DMS79 treated with DMSO at 0.1 percent for 48 hours (cell line): Measurements from ENCODE around the gene HCK.

Source experiments
- DNase-seq: peaks from one replicate; lab custom pipeline; 2025; lab: John Stamatoyannopoulos, UW

Gene HCK

DNA sequence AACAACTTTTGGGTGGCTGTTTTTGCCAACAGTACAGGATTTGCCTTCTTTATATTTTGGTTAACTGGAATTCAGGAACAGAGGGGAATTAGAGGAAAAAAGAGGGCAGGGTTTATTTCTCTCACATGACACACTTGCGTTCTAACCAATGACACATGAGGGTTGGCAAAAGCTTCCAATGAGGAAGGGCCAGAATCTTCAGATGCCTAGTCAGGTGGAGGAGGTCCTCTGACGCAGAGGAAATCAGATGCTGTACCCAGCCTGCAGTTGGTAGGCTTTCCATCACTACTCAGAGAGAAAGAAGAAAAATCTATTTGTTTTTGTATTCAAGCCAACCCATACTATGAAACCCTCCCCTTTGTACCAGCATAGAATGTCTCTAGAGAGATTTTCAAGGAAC lies 78.3 kb downstream of the HCK start:
- no peak for DNase-seq

DNA sequence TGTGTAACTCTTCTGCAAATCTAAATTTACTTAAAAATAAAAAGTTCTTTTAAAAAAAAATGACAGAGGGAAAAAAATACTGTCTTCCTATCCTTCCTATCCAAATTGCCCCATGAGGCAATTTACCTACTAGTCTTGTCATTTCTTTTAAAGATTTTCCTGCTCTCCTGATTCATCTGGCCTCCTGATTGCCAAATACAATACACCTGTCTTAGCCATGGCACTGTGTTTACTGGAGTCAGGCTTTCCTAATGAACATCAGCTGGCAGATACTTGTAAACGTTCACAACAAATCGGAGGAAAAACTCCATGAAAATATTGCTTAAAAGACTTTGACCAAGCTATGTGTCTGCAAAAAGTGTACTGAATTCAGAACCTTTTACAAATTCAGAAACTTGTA lies 78.9 kb downstream of the HCK start:
- DNase-seq, result no peak

DNA sequence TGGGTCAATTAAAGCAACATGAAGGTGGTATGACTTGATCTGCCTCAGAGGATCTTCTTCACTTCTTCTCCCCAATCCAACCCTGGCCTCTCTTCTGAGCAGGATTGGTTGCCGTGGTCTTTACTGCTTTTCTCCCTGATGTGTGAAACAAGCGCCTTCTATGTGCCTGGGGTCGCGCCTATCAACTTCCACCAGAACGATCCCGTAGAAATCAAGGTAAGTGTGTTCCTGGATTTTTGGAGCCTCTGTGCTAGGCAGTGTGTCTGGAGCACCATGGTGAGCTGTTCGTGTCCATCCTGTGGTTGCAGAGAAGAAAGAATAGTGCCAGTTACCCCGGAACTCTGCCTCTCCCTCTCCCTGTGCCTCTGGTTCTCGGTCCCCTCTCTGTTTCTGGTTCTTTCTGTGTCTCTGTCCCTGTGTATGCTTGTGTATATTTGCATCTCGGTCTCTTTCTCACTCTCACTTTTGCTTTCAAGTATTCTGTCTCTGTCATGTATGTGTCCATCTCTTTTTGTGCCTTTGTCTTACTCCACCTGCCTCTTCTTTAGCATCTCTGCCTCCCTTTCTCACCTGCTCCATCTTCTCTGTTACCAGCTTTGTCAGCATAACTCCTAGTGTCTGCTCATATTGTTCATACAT lies 81.0 kb downstream of the HCK start:
- no peak for DNase-seq

DNA sequence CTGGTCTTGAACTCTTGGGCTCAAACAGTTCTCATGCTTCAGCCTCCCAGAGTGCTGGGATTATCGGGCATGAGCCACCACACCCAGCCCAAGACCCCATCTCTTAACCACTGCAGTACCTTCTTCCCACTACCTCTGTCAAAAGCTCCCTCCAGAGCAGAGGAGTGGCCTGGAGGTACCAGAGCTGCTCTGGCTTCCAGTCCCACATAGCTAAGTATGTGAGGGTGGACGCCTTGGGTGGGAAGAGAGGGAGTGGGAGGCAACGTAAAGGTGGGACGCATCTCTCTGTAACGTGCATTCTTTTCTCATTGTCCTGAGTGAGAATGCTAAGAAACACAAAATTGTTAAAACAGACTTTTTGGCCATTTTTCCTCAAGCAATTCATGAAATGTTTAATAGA lies 82.0 kb downstream of the HCK start:
- DNase-seq, result no peak

DNA sequence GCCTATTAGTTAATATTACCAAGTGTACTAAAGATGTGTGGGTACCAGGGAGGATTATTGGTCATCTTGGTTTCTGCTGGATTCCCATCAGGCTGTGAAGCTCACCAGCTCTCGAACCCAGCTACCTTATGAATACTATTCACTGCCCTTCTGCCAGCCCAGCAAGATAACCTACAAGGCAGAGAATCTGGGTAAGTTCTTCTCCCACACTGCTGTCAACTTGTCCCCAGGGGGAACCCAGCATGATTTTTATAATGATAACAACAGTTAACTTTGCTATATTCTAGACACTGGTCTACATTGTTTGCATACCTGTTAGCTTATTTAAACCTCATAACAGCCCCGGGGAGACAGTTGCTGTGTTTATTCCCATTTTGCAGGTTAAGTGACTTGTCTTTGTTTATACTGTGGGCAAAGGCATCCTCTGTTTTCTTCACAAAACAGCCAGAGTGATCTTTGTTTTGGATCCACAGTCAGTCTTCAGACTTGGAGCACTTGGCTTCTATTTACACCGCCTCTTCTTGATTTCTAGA lies 84.0 kb downstream of the HCK start:
- DNase-seq, result no peak

DNA sequence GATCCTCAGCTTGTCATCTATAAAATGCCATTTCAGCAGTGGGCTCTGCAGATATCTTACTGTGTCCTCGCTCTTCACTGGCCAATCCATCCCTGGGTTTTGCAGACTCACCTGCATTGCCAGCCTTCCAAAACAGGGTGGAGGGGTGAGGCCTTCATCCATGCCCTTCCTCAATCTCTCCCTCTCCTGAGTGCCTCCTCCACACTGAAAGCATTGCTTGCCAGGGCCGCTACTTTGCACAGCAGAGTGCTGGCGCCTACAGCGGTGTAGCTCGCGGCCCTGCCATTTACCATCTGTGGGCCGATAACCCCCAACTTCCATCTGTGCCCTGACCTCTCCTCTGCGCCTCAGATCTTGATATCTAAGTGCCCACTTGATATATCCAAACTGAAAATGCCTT lies 86.9 kb downstream of the HCK start:
- no peak for DNase-seq

DNA sequence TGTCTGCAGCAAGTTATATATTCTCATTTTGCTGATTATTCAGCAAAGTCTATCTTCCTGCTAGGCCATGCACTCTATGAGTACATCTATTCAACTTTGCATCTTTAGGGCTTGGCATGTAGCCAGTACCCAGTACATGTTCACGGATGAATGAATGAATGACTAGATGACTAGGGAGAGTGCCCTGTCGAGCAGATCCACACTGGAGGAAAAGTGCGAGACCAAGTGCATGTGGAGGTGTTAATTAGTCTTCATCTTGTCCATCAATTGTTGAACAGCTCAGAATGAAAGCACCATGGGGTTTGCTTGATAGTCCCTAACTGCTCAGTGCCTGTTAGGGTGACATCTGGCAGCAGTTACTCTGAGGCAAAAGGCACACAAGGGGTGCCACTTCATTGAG lies 87.9 kb downstream of the HCK start:
- DNase-seq, result peak; percentile 98

DNA sequence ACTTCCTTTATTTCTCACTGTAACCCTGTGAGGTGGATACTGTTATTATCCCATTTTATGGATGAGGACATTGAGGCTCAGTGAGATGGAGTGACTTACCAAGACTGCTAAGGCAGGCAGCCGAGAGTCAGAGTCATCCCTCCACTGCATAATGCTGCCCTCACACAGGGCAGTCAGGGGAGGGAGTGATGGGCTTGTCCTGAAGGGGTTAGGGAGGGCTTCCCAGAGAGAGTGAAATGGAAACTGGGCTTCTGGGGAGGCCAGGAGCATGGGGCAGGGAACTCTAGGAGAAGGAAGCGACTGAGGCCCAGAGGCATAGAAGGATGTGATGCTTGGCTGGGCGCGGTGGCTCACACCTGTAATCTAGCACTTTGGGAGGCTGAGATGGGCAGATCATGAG lies 88.6 kb downstream of the HCK start:
- DNase-seq, result no peak

DNA sequence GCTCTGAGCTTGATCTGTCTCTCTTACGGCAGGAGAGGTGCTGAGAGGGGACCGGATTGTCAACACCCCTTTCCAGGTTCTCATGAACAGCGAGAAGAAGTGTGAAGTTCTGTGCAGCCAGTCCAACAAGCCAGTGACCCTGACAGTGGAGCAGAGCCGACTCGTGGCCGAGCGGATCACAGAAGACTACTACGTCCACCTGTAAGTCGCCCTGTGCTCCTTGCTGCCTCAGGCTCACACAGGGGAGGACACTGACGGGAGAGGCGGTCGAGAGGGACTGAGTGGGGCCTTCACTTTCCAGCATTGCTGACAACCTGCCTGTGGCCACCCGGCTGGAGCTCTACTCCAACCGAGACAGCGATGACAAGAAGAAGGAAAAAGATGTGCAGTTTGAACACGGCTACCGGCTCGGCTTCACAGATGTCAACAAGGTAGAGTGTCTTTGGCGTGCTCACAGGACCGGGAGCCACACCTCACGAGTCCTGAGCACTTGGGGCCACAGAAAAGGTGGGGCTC lies 89.5 kb downstream of the HCK start:
- DNase-seq, result no peak

DNA sequence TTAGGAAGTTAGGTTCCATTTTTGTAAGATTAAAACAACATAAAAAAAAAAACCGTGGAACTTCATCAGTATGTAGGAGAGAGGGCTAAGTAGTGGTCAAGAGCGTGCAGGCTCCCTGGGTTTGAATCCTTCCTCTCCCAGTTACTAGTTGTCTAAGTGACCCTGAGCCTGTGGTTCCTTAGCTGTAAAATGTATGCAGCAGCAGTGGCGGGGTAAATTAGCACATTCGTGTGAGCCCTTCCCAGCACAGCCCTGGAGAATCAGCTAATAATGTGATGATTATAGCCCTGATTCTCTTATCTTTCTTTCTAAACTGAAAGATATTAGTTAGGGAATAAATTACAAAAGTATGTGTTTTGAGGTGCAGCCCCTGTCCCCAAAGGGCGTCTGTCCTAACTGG lies 90.0 kb downstream of the HCK start:
- no peak for DNase-seq

DNA sequence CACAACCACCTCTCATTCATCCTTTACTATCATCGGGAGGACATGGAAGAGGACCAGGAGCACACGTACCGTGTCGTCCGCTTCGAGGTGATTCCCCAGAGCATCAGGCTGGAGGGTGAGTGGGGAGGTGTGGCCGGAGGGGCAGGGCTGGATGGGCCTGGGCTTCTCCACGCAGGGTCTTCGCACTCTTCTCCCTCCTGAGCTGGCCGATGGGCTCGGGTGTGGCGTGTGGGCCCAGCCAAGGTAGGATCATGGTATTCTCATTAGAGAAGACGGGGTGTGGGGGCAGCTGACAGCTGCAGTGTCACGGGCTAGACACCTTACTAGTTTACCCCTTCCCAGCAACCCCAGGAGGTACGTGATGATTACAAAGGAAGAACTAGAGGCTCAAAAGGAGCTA lies 90.9 kb downstream of the HCK start:
- DNase-seq, result no peak

DNA sequence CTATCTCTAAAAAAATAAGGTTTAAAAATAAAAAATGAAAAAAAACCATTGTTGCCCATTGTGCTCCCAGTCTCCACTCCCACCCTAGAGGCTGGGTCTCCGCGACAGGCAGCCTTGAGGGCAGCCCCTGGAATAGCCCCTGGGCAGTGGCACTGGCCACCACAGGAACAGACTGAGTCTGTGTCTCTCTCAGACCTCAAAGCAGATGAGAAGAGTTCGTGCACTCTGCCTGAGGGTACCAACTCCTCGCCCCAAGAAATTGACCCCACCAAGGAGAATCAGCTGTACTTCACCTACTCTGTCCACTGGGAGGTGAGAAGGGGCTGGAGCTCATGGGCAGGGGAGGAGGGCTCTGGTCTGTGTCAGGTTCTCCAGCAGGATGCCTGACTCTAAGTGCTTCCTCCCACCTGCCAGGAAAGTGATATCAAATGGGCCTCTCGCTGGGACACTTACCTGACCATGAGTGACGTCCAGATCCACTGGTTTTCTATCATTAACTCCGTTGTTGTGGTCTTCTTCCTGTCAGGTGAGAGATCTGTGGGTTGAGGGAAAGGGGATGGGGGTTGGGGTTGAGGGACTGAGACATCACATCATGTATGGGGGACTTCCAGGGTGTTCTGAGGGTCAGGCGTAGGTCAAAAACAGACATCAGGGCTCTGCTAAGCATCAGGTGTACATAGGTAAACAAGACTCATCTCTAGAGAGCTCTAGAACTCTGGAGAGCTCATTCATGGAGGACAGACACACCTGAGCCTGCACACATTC lies 93.0 kb downstream of the HCK start:
- DNase-seq, result no peak

DNA sequence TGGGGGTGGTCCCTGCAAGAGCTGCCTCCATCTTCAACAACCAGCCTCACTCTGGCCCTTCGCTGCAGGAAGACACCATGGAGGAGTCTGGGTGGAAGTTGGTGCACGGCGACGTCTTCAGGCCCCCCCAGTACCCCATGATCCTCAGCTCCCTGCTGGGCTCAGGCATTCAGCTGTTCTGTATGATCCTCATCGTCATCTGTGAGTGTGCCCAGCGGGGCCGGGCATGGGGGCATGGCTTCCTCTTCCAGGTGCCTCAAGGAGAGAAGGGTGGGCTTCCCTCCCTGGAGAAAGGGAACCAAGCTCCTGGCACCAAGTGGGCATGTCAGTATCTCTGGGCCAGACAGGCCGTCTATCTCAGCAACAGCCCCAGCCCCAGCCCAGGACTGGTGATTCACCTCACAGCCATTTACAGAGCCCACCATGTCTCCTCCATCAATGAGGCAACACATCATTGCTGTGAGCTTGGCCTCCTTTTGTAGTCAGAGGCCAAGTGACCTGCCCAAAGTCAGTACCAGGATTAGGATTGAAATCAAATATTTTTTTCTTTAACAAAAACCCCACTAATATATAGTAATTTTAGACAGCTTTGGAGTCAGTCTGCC lies 97.6 kb downstream of the HCK start:
- DNase-seq, result no peak

DNA sequence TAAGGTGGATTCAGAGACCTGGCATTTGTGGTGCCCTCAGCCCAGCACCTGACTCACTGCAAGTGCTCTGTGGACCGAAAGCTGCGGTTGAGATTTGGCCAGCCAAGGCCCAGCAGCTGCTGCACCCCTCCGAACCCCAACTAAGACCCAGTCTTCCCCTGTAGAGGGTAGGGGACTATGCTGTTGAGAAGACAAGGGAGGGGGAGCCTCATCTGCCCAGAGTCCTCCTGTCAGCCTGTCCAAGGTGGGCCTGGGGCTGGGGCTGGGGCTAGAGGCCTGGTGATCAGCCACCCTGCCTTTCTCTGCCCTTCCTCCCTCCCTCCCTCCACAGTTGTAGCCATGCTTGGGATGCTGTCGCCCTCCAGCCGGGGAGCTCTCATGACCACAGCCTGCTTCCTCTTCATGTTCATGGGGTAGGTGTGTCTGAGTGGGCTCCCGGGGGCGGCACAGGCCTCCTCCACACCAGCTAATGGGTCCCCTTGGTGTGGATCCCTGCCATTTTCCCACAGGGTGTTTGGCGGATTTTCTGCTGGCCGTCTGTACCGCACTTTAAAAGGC lies 98.3 kb downstream of the HCK start:
- DNase-seq, result no peak
